Measurements from ENCODE around the gene MAP3K8. TPM values are rescaled to one million over a fixed set of nuclear protein-coding genes. Genes with fewer than 3 reads are reported as not detected.

MAP3K8 gene
- total and polyA plus RNA-seq, 9 of the 15 experiments (the other 6 are each of a cell fraction or from before 2014, with no cell fraction given): 6.9 to 23.6 (median 13.6) TPM

- TF ChIP-seq RAD21 (CRISPR knock-in tag; conservative IDR thresholded peaks at IDR 0.05 in 1 of 2, IDR thresholded peaks at IDR 0.05 in 1 of 2): no peak
- no peak for TF ChIP-seq SNIP1 (IDR thresholded peaks at IDR 0.05; ENCODE audit: low read depth)
- no peak for TF ChIP-seq ZNF445 (CRISPR knock-in tag; IDR thresholded peaks at IDR 0.05; ENCODE audit: low read depth)
- TF ChIP-seq COPS2 (conservative IDR thresholded peaks at IDR 0.05): no peak
- no peak for TF ChIP-seq ZNF444 (CRISPR knock-in tag; IDR thresholded peaks at IDR 0.05)
- TF ChIP-seq TCF3 (CRISPR knock-in tag; IDR thresholded peaks at IDR 0.05): peak; percentile 36; the same call in 1 of the 2 replicates
- TF ChIP-seq, protein P1, sequence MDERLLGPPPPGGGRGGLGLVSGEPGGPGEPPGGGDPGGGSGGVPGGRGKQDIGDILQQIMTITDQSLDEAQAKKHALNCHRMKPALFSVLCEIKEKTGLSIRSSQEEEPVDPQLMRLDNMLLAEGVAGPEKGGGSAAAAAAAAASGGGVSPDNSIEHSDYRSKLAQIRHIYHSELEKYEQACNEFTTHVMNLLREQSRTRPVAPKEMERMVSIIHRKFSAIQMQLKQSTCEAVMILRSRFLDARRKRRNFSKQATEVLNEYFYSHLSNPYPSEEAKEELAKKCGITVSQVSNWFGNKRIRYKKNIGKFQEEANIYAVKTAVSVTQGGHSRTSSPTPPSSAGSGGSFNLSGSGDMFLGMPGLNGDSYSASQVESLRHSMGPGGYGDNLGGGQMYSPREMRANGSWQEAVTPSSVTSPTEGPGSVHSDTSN (CRISPR knock-in tag; IDR thresholded peaks at IDR 0.05; ENCODE audit: low read depth): no peak
- TF ChIP-seq, protein P1 (tag; conservative IDR thresholded peaks at IDR 0.05; ENCODE audit: low read depth): 0 out of 2 replicates have a peak, but pooled peaks have one; percentile 7
- peak in 1 of 2 experiments; percentile 14; a peak in 1 of 4 replicates for TF ChIP-seq MAZ (CRISPR knock-in tag; conservative IDR thresholded peaks at IDR 0.05 in 1 of 2, IDR thresholded peaks at IDR 0.05 in 1 of 2)
- TF ChIP-seq U2AF1 (optimal IDR thresholded peaks at IDR 0.05; ENCODE audit: low read depth, low read length): no peak
- TF ChIP-seq CBFA2T2 (conservative IDR thresholded peaks at IDR 0.05): no peak
- TF ChIP-seq CBX1 (IDR thresholded peaks at IDR 0.05; ENCODE audit: low read depth): no peak
- TF ChIP-seq, protein P2, sequence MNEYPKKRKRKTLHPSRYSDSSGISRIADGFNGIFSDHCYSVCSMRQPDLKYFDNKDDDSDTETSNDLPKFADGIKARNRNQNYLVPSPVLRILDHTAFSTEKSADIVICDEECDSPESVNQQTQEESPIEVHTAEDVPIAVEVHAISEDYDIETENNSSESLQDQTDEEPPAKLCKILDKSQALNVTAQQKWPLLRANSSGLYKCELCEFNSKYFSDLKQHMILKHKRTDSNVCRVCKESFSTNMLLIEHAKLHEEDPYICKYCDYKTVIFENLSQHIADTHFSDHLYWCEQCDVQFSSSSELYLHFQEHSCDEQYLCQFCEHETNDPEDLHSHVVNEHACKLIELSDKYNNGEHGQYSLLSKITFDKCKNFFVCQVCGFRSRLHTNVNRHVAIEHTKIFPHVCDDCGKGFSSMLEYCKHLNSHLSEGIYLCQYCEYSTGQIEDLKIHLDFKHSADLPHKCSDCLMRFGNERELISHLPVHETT (CRISPR knock-in tag; conservative IDR thresholded peaks at IDR 0.05 in 1 of 2, IDR thresholded peaks at IDR 0.05 in 1 of 2): no peak
- TF ChIP-seq, protein P3, sequence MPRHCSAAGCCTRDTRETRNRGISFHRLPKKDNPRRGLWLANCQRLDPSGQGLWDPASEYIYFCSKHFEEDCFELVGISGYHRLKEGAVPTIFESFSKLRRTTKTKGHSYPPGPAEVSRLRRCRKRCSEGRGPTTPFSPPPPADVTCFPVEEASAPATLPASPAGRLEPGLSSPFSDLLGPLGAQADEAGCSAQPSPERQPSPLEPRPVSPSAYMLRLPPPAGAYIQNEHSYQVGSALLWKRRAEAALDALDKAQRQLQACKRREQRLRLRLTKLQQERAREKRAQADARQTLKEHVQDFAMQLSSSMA (CRISPR knock-in tag; IDR thresholded peaks at IDR 0.05): no peak
- TF ChIP-seq ZNF384 (IDR thresholded peaks at IDR 0.05; ENCODE audit: low read depth, low read length): no peak
- TF ChIP-seq SPI1 (IDR thresholded peaks at IDR 0.05; ENCODE audit: borderline replicate concordance, low read depth, low read length): no peak
- TF ChIP-seq, protein P4, sequence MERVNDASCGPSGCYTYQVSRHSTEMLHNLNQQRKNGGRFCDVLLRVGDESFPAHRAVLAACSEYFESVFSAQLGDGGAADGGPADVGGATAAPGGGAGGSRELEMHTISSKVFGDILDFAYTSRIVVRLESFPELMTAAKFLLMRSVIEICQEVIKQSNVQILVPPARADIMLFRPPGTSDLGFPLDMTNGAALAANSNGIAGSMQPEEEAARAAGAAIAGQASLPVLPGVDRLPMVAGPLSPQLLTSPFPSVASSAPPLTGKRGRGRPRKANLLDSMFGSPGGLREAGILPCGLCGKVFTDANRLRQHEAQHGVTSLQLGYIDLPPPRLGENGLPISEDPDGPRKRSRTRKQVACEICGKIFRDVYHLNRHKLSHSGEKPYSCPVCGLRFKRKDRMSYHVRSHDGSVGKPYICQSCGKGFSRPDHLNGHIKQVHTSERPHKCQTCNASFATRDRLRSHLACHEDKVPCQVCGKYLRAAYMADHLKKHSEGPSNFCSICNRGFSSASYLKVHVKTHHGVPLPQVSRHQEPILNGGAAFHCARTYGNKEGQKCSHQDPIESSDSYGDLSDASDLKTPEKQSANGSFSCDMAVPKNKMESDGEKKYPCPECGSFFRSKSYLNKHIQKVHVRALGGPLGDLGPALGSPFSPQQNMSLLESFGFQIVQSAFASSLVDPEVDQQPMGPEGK (CRISPR knock-in tag; IDR thresholded peaks at IDR 0.05; ENCODE audit: borderline replicate concordance): no peak
- TF ChIP-seq, protein P5, sequence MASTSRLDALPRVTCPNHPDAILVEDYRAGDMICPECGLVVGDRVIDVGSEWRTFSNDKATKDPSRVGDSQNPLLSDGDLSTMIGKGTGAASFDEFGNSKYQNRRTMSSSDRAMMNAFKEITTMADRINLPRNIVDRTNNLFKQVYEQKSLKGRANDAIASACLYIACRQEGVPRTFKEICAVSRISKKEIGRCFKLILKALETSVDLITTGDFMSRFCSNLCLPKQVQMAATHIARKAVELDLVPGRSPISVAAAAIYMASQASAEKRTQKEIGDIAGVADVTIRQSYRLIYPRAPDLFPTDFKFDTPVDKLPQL (IDR thresholded peaks at IDR 0.05; ENCODE audit: extremely low read depth, insufficient read length): peak; percentile 24
Observed at GRCh38 chr10:30436191-30436611, 2.2 kb downstream of the MAP3K8 start (continued).
